Panc1 (cell line): ENCODE measurements around the gene SALL3.

ENCODE experiments used
- CTCF ChIP-seq: fragments of 450-650 bp; IDR thresholded peaks from 2 replicates; pipeline ENCODE4 v1.5.1; 2017; ENCODE audit warnings: mild to moderate bottlenecking
- TF ChIP-seq, protein P1 (sequence below), 2 experiments: IDR thresholded peaks; 2 replicates each; pipeline ENCODE4 v1.6.1; 2011 to 2012; ENCODE audit warnings: low read depth in 2 of 2, control low read depth in 1 of 2, low read length in 1 of 2, mild to moderate bottlenecking in 1 of 2, moderate library complexity in 1 of 2; ENCODE audit not compliant: insufficient read depth in 1 of 2

GRCh38 chr18:78969574-78970315 is 9.9 kb upstream of the SALL3 start:
- TF ChIP-seq CTCF = no peak
- TF ChIP-seq, protein P1, sequence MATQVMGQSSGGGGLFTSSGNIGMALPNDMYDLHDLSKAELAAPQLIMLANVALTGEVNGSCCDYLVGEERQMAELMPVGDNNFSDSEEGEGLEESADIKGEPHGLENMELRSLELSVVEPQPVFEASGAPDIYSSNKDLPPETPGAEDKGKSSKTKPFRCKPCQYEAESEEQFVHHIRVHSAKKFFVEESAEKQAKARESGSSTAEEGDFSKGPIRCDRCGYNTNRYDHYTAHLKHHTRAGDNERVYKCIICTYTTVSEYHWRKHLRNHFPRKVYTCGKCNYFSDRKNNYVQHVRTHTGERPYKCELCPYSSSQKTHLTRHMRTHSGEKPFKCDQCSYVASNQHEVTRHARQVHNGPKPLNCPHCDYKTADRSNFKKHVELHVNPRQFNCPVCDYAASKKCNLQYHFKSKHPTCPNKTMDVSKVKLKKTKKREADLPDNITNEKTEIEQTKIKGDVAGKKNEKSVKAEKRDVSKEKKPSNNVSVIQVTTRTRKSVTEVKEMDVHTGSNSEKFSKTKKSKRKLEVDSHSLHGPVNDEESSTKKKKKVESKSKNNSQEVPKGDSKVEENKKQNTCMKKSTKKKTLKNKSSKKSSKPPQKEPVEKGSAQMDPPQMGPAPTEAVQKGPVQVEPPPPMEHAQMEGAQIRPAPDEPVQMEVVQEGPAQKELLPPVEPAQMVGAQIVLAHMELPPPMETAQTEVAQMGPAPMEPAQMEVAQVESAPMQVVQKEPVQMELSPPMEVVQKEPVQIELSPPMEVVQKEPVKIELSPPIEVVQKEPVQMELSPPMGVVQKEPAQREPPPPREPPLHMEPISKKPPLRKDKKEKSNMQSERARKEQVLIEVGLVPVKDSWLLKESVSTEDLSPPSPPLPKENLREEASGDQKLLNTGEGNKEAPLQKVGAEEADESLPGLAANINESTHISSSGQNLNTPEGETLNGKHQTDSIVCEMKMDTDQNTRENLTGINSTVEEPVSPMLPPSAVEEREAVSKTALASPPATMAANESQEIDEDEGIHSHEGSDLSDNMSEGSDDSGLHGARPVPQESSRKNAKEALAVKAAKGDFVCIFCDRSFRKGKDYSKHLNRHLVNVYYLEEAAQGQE (IDR thresholded peaks at IDR 0.05; ENCODE audit: insufficient read depth in 1 of 2, low read depth in 2 of 2, low read length in 1 of 2) = no peak
